Hindlimb muscle (tissue), 1 donor: ENCODE data around the gene FDPS. TPM values are rescaled to one million over a fixed set of nuclear protein-coding genes. Genes with fewer than 3 reads are reported as not detected.
A peak's percentile ranks its signal among the peaks of the same experiment; 100 is the strongest.

ENCODE experiments used
- DNase-seq: peaks from one replicate; pipeline ENCODE4 v3.0.0-alpha.2; 2013
- polyA plus RNA-seq: library from polyadenylated mRNA; unstranded; fragments of 120-200 nt; gene quantifications from one replicate; pipeline ENCODE4 v1.2.1, GENCODE V29; 2013; ENCODE audit not compliant: insufficient read length

FDPS gene
- 106 TPM for polyA plus RNA-seq

GRCh38 chr1:155308493-155309422, at the start of gene FDPS:
Gene FDPS (plus strand): TSS chr1:155308866. CDS start chr1:155309790, 924 bp downstream.
- DNase-seq, result peak; percentile 99

GRCh38 chr1:155260276-155260675, 48.4 kb upstream of the FDPS start:
- no peak for DNase-seq

GRCh38 chr1:155261493-155261851, 47.2 kb upstream of the FDPS start:
- no peak for DNase-seq

- DNase-seq, result peak; percentile 95
These were observed 46.6 kb upstream of the FDPS start, which contains the start of gene SCAMP3 for GRCh38 chr1:155261852-155262673. Gene SCAMP3 (minus strand): TSS chr1:155262360. CDS start chr1:155262151, 209 bp downstream.

- no peak for DNase-seq
These were observed 45.6 kb upstream of the FDPS start for GRCh38 chr1:155263067-155263466.

- no peak for DNase-seq
These were observed 42.1 kb upstream of the FDPS start for GRCh38 chr1:155266553-155266952.

GRCh38 chr1:155267373-155267772, 41.3 kb upstream of the FDPS start:
- no peak for DNase-seq

GRCh38 chr1:155268630-155269029, 40.0 kb upstream of the FDPS start:
- no peak for DNase-seq

- DNase-seq, result no peak
These were observed 39.3 kb upstream of the FDPS start for GRCh38 chr1:155269381-155269780.

- peak; percentile 50 for DNase-seq
These were observed 36.0 kb upstream of the FDPS start for GRCh38 chr1:155272466-155273342.

GRCh38 chr1:155273343-155274245, 35.1 kb upstream of the FDPS start, which contains the start of gene CLK2:
Gene CLK2 (minus strand): TSS chr1:155273504. CDS start chr1:155270977, 2,527 bp downstream.
- DNase-seq, result peak; percentile 96

- DNase-seq, result peak; percentile 98
These were observed 31.4 kb upstream of the FDPS start, which contains the start of gene HCN3 for GRCh38 chr1:155277070-155277901. Gene HCN3 (plus strand): TSS chr1:155277463. CDS start chr1:155277591, 128 bp downstream.

- DNase-seq, result peak; percentile 55
These were observed 30.6 kb upstream of the FDPS start for GRCh38 chr1:155277902-155278688.

- no peak for DNase-seq
These were observed 29.9 kb upstream of the FDPS start for GRCh38 chr1:155278689-155279160.

GRCh38 chr1:155279268-155279667, 29.4 kb upstream of the FDPS start:
- no peak for DNase-seq

- no peak for DNase-seq
These were observed 26.1 kb upstream of the FDPS start for GRCh38 chr1:155282488-155283091.

- no peak for DNase-seq
These were observed 24.2 kb upstream of the FDPS start for GRCh38 chr1:155284476-155284875.

- no peak for DNase-seq
These were observed 23.6 kb upstream of the FDPS start for GRCh38 chr1:155285063-155285462.
